HL-60/S4 (cell line): ENCODE measurements around the gene GKN1.

ENCODE experiments used
- in situ Hi-C: fragments of 300-500 bp; cut with MboI; formaldehyde crosslinking; loops from 2 replicates; pipeline ENCODE4 v1.14.3; 2022; ENCODE audit warnings: low sequenced_read_pairs

GKN1 gene

DNA sequence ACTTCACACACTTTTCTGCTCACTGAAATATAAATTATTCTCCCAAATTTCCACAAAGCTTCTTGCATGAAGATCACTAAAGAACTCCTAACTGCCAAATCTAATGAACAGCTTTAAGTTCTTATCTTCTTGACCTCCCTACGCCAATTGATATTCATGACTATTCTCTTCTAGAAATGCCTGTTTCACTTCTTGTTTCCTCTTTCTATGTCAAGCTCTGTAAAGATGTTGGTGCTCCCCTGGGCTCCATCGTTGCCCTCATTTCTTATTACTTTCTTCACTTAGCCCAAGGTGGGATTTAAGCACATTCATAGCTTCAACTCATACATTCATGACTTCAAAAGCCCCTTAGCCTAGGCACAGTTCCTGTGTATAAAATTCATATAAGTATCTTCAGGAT, 29.3 kb downstream of the GKN1 start:
- in situ Hi-C loops = no loop called here

DNA sequence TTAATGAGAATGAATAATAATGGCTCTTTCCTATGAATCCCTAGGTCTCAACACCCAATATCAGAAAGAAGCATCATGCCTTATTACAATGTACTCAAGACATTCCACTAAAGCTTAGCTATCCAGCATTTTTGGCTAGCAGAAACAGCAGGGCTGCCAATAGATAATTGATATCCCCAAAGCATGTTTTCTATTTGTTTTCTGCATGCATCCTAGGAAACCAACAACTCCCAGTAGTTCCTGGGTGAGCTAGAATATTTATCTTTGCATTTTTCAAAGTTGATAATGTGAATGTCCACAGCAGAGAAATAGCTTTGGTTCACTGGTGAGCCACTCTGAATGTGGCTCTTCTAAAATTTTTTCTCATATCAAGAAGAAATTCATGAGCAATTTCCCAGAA, 32.7 kb downstream of the GKN1 start:
- in situ Hi-C loops = no loop called here

DNA sequence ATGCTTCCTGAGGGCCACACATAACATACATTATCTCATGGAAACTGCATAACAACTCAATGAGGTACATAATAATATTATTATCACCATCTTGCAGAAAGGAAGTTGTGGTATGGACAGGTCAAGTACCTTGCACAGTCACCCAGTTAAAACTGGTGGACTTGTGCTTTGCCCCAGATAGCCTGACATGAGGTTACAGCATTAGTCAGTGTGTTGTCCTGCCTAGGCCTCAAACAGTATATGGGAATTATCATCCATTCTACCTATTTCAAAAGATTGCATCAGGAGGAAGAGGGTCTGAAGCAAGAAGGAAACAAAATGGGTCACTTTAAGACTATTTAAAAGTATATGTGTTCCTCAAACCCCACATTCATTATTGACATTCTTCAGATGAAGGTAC, 33.2 kb downstream of the GKN1 start:
- in situ Hi-C loops = no loop called here

DNA sequence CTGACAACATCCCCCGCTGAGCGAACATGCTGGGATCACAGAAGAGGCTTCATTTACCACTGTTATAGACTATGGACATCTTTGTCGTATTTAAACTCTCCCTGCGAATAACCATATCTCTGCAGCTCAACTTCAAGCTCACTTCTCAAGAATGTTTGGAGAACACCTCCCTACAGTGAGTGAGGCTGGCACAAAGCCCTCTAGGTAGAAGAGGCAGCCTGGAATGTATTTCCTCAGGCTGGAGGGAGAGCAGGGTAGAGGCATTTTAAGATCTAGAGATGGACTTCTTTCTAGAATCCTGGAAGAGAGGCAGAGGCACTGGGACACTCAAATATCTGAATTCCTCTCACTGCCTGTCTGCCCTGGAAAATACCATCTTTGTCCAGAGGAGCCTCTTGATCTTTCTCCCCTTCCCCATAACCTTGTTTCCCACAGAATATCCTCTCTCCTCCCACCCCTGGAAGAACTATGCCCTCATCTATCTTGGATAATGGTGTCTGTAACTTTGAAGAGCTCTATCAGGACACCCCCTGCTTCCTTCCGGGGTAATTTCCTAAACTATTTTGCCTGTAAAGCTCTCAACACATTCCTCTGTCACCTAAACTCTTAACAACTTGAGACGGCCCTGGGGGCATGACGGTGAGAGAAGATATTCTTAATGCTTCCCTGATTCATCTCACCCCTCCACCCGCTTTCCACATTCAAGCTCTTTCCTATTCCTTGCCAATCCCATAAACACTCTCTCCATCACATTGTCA, 36.2 kb downstream of the GKN1 start:
- in situ Hi-C loops = no loop called here

DNA sequence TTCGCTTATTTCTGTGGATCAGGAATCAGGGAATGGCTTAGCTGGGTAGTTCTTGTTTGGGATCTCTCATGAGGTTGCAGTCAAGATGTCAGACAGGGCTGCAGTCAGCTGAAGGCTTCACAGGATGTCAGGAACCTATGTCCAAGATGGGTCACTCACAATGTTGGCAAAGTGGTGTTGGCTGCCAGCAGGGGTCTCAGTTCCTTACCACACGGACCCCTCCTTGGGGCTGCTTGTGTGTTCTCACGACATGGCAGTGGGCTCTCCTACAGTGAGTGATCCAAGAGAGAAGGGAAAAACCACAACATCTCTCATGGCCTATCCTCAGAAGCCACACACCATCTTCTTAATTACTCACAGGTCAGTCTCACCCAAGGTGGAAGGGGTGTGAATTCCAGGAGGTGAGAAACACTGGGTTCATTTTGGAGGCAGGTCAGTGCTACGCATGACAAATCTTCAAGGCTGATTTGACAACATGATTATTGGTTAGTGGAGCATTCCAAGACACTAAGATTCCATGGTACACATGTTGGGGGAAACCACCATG, 37.2 kb downstream of the GKN1 start:
- in situ Hi-C loops = no loop called here

DNA sequence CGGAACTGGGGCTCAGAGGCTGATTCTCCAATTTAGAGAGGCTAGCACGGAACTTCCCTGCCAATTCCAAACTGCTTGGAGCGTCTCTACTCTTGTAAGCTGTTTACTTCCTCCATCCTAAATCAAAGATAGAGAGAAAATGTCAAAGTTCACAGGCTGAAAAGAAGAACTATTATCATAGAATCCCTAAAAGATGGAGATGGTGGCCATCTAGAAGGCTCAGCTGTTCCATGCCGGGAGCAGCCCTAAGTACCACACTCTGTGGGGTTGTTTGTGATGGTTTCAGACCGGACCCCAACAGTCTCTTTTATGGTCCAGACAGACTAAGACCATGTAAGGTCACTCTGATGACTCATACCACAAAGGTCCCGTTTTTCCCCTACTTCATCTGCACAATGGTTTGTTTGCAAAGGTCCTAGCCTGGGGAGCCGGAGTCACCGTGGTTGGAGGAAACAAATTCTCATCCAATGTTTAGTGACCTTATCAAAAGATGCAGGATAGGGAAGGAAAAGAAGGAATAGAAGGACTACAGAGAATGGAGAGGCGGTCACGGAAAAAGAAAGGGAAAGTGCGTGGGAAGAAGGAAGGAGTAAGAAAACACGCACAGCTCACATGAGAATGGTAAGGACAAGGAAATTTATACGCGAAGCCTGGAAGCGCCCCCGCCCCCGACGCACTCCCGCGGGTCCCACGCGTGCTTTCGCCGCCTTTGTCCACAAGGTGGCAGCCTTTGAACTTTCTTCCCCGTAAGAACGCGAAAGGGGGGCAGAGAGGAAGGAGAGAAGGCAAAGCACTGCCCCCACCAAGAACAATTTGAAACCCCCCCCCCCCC, 38.1 kb downstream of the GKN1 start:
- in situ Hi-C loops = no loop called here

DNA sequence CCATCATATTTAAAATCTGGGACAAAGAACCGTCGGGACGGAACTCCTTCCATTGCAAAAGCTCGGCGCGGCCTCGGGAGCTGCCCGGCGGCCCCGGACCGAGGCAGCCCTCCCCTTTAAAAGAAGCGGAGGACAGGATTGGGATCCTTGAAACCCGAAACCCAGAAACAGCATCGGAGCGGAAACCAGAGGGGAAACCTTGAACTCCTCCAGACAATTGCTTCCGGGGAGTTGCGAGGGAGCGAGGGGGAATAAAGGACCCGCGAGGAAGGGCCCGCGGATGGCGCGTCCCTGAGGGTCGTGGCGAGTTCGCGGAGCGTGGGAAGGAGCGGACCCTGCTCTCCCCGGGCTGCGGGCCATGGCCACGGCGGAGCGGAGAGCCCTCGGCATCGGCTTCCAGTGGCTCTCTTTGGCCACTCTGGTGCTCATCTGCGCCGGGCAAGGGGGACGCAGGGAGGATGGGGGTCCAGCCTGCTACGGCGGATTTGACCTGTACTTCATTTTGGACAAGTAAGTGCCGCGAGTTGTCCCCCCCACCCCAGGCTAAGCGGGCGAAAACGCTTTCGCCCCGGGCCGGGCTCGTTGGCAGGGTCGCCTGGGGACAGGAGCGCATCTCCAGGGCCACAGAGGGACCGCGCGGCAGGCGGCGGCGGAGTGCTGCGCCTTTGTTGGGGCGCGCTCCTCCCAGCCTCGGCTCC, 38.9 kb downstream of the GKN1 start, which contains the start of gene ANTXR1:
Gene ANTXR1 (plus strand): TSS at position 38 of the 698 bp plus-strand sequence. CDS start 321 bp downstream, at position 359.
- in situ Hi-C loops = no loop called here

DNA sequence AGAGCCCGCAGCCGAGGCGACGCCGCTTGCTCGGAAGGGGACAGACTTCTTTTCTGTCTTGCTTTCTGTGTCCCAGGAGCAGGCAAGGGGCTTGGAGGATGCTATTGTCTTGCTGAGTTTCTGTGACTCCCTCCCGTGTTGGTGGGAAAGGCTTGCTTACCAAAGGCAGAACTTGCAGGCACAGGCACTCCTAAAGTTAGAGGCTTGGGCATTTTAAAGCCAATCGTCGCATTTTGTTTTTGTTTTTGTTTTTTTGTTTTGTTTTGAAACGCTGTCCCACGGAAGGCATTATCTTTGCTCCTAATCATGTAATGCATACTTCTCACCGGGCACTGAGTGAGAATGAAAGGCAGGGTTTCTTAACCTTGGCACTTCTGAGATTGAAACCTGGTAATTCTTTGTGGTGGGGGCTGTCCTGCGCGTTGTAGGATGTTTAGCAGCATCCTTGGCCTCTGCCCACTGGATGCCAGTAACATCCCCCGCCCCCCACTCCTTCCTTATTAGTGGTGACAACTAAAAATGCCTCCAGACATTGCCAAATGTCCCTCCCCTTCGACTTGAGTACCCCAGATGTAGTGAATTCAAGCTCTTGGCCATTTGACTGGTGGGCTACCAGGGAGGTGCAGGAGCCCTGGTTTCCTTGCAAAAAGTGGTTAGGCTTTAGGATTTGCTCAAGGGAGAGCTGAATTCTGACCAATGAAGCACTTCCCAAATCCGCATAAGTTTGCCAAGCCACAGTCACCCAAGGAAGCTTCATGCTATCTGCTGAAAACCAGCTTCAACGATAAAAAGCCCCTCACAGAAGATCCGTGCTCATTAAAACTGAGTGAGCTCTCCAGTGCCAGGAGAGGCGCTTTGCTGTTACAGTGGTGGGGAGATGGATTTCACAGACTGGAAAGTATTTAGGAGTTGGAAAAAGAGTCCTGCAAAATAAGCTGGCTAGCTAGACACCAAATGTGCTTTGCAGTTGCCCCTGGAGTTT, 39.7 kb downstream of the GKN1 start:
- in situ Hi-C loops = no loop called here

DNA sequence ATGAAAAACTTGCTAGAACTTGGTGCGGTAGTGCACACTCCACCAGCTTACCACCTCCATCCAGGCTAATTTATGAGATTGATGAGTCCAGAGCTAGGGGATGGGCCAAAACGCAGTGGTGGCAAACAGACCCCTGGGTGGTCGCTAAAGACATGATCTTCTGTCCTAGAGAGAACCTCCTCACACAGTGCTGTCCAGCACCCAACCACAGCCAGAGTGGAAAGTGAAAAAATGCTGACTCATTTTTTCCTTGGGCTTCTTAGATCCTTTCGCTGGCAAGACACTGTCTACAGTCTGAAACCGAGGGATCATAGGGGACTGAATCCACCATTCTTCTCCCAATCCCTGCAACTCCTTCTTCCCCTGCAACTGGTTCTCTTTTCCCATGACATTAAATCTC, 42.6 kb downstream of the GKN1 start:
- in situ Hi-C loops = no loop called here

DNA sequence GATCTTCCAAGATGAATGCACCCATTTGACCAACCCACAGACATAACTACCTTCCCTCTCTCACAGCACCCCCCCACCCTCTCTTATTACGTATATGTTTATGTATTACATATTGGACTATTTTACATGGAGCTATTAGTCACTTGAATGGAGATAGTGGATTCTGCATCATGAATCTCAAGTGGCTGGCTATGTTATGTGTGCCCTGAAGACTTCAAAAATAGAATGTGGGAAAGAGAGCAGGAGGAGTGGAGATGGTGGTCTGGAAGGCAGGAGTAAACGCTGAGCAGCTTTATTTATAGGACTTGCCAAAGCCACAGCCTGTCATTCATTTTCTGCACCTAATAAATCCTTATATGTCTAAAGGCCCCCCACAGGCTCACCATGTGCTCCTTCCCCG, 43.4 kb downstream of the GKN1 start:
- in situ Hi-C loops = no loop called here

DNA sequence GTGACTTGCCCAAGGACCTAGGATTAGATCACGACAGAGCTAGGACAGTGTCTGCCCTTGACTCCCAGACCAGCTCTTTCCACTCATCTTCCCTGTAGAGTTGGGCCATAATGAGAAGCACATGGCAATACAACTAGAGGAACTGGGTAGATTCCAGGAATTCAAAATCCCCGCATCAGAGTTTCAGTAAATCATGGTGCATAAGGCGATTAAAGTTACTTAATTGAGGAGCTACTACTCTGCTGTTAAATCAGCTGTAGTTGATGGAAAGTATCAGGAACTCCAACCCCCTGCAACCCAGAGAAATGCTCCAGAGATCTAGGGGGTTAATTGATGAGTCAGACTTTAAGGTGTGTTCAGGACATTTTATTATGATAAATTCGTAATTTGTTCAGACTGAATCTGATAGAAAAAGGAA, 44.3 kb downstream of the GKN1 start:
- in situ Hi-C loops = no loop called here

DNA sequence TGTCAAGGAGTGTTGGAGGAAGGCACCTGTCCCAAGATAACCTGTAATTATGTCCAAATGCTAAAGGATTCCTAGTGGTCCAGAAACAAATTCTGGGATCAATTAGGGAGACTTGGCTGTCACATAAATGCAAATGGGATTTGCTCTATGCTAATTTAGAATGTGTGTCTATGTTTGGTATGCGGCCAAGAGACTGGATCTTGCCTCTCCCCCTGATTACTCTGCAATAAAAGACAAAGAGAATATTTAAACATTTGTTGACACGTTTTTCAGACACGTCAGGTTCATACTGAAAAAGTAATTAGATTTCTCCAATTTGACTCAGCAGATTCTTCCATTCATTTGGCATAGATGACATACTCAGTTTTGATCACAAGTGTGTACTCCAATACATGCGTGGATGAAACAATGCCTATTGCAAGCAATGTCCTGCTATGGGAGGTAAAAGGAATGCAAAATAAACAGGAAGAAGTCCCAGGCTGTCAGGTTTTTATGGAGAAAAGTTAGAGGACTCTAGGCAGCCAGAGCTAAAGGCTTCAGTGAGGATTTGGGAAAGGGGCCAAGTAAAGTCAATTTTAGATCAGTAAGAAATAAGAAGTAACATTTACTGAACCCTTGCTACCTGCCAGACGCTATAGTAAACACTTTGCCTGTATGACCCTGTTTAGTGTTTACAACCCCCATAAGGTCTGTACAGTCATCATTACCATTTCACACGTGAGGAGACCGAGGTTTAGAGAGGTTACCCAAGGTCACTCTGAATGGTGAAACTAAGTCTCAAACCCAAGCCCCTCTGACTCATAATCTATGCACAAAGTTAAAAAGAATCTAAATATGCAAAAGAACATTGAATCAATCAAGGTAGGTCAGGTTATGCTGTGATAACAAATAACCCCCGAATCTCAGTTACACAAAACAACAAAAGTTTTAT, 46.3 kb downstream of the GKN1 start:
- in situ Hi-C loops = no loop called here

DNA sequence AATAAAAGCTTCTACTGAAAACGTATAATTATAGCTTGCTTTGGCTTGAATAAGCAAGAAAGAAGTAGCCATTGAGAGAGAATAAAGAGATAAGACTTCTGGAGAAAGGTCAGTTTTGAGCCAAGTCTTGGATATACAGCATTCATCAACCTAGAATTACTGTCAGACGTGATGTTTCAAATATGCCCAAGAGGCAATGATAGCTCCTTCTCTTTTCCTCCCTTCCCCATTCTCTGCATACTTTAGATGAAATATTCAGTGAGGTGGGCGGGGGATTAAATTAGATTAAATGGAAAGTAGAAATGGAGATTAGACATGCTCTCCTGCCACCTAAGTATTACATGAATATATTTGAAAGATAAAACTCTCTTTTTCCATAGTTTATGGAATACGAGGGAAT, 47.3 kb downstream of the GKN1 start:
- in situ Hi-C loops = no loop called here

DNA sequence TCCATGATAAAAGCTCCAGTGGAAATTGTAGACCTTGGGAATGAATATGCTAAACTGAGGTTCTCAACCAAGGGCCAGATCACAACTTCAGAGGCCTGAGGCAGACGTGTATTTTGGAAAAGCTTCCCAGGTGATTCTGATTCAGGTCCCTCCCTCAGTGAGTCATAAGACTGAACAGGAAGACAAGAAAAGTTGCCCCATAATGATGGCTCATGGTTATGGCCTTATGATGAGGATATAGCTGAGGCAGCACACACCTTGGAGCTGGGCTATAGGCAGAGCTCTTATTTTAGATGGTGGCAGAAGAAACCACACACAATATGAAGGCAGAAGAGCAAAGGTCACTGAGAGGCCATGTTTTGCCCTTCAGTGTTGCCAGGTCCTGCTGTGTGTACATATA, 48.1 kb downstream of the GKN1 start:
- in situ Hi-C loops = no loop called here

DNA sequence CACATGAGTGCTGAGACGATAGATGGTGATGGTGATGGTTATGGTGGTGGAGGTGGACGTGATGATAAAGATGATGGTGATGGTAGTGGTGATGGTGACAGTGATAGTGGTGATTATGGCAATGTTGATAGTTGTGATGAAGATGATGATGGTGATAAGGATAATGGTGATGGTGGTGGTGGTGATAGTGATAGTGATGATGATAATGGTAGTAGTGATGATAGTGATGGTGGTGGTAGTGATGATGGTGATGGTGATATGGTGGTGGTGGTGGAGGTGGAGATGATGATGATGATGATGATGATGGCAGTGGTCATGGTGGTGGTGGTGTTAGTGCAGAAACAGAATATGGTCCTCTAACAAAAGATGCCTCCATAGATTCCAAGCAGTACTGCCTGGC, 48.8 kb downstream of the GKN1 start:
- in situ Hi-C loops = no loop called here

DNA sequence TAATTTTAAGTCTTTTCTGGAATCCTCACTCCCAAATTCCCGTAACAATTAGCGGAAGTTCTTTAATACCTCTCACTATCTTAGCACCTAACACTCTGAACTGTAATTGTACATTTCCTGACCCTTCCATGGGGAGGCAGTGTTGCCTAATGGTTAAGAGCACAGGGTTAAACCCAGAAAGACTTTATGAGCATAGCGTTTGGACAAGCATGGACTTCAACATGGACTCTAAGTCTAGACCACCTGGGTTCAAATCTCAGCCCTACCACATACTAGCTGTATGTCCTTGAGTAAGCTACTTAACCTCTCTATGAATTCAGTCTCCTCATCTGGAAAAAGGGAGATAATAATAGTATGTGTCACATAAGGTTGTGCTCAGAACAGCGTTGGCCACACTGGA, 51.6 kb downstream of the GKN1 start:
- in situ Hi-C loops = no loop called here

DNA sequence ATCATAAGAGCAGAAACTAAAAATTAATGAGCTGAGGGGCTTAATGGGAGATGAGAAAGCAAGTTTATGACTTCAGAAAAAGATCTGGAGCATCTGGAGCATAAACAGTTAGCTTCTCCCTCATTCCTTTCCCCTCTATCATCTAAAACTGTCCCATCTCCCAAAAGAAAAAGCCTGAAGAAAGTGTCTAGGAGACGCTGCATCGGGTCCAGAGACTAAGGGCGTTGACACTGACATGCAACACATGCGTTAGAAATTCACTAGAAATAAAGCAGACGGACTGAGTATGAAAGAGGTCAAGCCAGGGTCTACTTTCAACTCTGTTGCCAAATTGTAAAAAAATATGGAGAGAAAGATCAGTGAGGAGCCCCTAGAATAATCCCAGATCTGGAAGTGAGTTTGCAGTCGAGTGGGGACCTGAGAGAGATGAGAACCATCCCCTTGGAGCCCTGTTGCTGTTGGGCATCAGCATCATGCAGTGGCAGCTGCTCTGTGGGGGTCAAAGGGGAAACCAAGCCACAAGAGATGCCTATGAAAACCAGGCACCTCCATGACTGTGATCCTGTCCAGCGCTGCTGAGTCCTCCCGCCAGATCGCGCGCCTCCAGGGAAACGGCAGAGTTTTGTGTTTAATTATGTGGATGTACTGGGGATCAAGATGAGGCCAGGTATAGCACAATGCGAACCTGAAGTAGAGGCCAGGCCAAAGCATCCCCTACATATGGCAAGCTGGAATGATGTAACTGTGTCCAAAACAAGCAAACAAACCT, 52.4 kb downstream of the GKN1 start:
- in situ Hi-C loops = no loop called here
